MM.1S (cell line): ENCODE measurements around the gene JPH3.

Experiments used
- CTCF ChIP-seq: fragments of 300-600 bp; sonication (generic); IDR thresholded peaks from 2 replicates; pipeline ENCODE4 v1.5.1; 2016; ENCODE audit warnings: antibody characterized with exemption, low read length, mixed read lengths
- EZH2 ChIP-seq: fragments of 300-600 bp; sonication (generic); optimal IDR thresholded peaks from 2 replicates; pipeline ENCODE3; 2017; ENCODE audit warnings: low read depth, mild to moderate bottlenecking, antibody characterized with exemption, low read length, mixed read lengths
- EZH2phosphoT487 ChIP-seq: fragments of 300-600 bp; sonication (generic); IDR thresholded peaks from 2 replicates; pipeline ENCODE4 v1.6.1; 2018; ENCODE audit warnings: antibody characterized with exemption, low read length

- TF ChIP-seq EZH2, result no peak
- TF ChIP-seq CTCF, result no peak
- no peak for TF ChIP-seq EZH2phosphoT487
Observed at GRCh38 chr16:87618216-87618615, 15.9 kb downstream of the JPH3 start.
